Measurements from ENCODE around the gene FERD3L.

Gene FERD3L

GRCh38 chr7:19117091-19117869 is 27.9 kb downstream of the FERD3L start, which contains the start of gene TWIST1:
Gene TWIST1, minus strand, starts transcription at chr7:19117636. Its CDS starts 315 bp downstream, at chr7:19117321.
- no peak for DNase-seq (ENCODE audit: low read depth)

GRCh38 chr7:19116121-19117090 is 28.8 kb downstream of the FERD3L start:
- DNase-seq (ENCODE audit: low read depth) = no peak

GRCh38 chr7:19114551-19114855 is 30.7 kb downstream of the FERD3L start:
- DNase-seq (ENCODE audit: low read depth) = no peak

- DNase-seq (ENCODE audit: low read depth) = no peak
These were observed 31.2 kb downstream of the FERD3L start for GRCh38 chr7:19113855-19114550.

- no peak for DNase-seq (ENCODE audit: low read depth)
These were observed 32.2 kb downstream of the FERD3L start for GRCh38 chr7:19113002-19113350.

- no peak for DNase-seq (ENCODE audit: low read depth)
These were observed 32.8 kb downstream of the FERD3L start for GRCh38 chr7:19112274-19113001.

GRCh38 chr7:19111474-19112273 is 33.5 kb downstream of the FERD3L start:
- no peak for DNase-seq (ENCODE audit: low read depth)

- no peak for DNase-seq (ENCODE audit: low read depth)
These were observed 34.4 kb downstream of the FERD3L start for GRCh38 chr7:19110776-19111175.

- DNase-seq (ENCODE audit: low read depth) = no peak
These were observed 35.0 kb downstream of the FERD3L start for GRCh38 chr7:19110026-19110730.

- no peak for DNase-seq (ENCODE audit: low read depth)
These were observed 35.9 kb downstream of the FERD3L start for GRCh38 chr7:19109000-19109946.

GRCh38 chr7:19107356-19108146 is 37.7 kb downstream of the FERD3L start:
- no peak for DNase-seq (ENCODE audit: low read depth)

GRCh38 chr7:19107081-19107355 is 38.2 kb downstream of the FERD3L start:
- no peak for DNase-seq (ENCODE audit: low read depth)

GRCh38 chr7:19106241-19107080 is 38.8 kb downstream of the FERD3L start:
- no peak for DNase-seq (ENCODE audit: low read depth)

- DNase-seq (ENCODE audit: low read depth) = no peak
These were observed 39.7 kb downstream of the FERD3L start for GRCh38 chr7:19105546-19105945.

- no peak for DNase-seq (ENCODE audit: low read depth)
These were observed 40.4 kb downstream of the FERD3L start for GRCh38 chr7:19104811-19105210.

GRCh38 chr7:19102884-19103283 is 42.3 kb downstream of the FERD3L start:
- no peak for DNase-seq (ENCODE audit: low read depth)

- DNase-seq (ENCODE audit: low read depth) = no peak
These were observed 43.3 kb downstream of the FERD3L start for GRCh38 chr7:19101909-19102308.

GRCh38 chr7:19101472-19101871 is 43.7 kb downstream of the FERD3L start:
- no peak for DNase-seq (ENCODE audit: low read depth)
